ENCODE results near the gene FAN1. TPM values are rescaled to one million over a fixed set of nuclear protein-coding genes. Genes with fewer than 3 reads are reported as not detected.

FAN1 gene
- total RNA-seq, 4 donors from 2014 or later, result 16.2 to 45.5 (median 22.8) TPM

DNA sequence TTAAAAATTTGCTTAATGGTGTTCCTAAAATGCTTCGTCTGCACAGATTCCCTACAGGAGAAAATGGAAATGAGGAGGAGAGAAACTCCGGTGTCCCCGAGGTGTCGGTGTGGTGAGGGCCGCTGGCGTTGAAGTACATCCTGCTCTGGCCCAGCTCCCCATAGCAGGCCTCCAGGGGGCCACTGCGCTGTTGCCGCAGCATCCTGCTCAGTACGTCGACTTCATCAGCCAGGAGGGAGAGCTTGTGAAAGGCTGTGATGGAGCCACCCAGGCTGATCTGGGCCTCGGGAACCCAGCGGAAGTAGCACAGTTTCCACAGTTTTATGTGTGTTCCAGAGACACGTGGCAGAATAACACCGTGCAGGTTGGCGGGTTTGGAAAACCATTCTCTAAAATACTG, 37.8 kb downstream of the FAN1 start:
- no peak overlapping the region for H3K4me3 ChIP-seq
- no peaks in the 10 kb centered on the region for H3K4me1 ChIP-seq
- DNase-seq (ENCODE audit: low spot score in 2 of 2), result no peak
- no peaks in the 10 kb centered on the region for H3K9me3 ChIP-seq
- TF ChIP-seq POLR2AphosphoS5 (IDR thresholded peaks at IDR 0.05), result no peak
- TF ChIP-seq CTCF (IDR thresholded peaks at IDR 0.05), result no peak
- TF ChIP-seq EP300 (IDR thresholded peaks at IDR 0.05), result no peak
- TF ChIP-seq POLR2A (IDR thresholded peaks at IDR 0.05), result no peak
- no peak overlapping the region for H3K27ac ChIP-seq
- WGBS, result 95% methylated on average over 14 of the region's 15 CpGs
- H3K36me3 ChIP-seq, result peaks cover 97% of the 10 kb centered on the region
- no peaks in the 10 kb centered on the region for H3K27me3 ChIP-seq

GRCh38 chr15:30943654-30944335, 40.1 kb downstream of the FAN1 start:
- no peak overlapping the region for H3K4me3 ChIP-seq
- no peak for DNase-seq (ENCODE audit: low spot score in 2 of 2)
- no peaks in the 10 kb centered on the region for H3K9me3 ChIP-seq
- H3K4me1 ChIP-seq, result no peaks in the 10 kb centered on the region
- peaks cover 97% of the 10 kb centered on the region for H3K36me3 ChIP-seq
- H3K27ac ChIP-seq, result no peak overlapping the region
- no peaks in the 10 kb centered on the region for H3K27me3 ChIP-seq
- TF ChIP-seq CTCF (IDR thresholded peaks at IDR 0.05), result no peak
- no peak for TF ChIP-seq EP300 (IDR thresholded peaks at IDR 0.05)
- TF ChIP-seq POLR2AphosphoS5 (IDR thresholded peaks at IDR 0.05), result no peak
- TF ChIP-seq POLR2A (IDR thresholded peaks at IDR 0.05), result no peak
- WGBS, result 96% methylated on average over 6 of the region's 8 CpGs

- no peak for TF ChIP-seq POLR2A (IDR thresholded peaks at IDR 0.05)
- TF ChIP-seq CTCF (IDR thresholded peaks at IDR 0.05), result no peak
- TF ChIP-seq EP300 (IDR thresholded peaks at IDR 0.05), result no peak
- TF ChIP-seq POLR2AphosphoS5 (IDR thresholded peaks at IDR 0.05), result no peak
These were observed 49.5 kb downstream of the FAN1 start for GRCh38 chr15:30953183-30953582.

GRCh38 chr15:30953731-30954378, 50.1 kb downstream of the FAN1 start:
- Histone ChIP-seq H3K27ac (no peak overlapping the region), H3K36me3 (peaks cover 94% of the 10 kb centered on the region), H3K4me1 (no peaks in the 10 kb centered on the region), H3K9me3 (no peaks in the 10 kb centered on the region), H3K4me3 (no peak overlapping the region), H3K27me3 (no peaks in the 10 kb centered on the region)
- DNase-seq (ENCODE audit: low spot score in 2 of 2), result no peak
- 78% methylated on average over 5 of the region's 7 CpGs for WGBS
- no peak for TF ChIP-seq EP300 (IDR thresholded peaks at IDR 0.05)
- no peak for TF ChIP-seq POLR2A (IDR thresholded peaks at IDR 0.05)

More at GRCh38 chr15:30953183-30953582, 49.5 kb downstream of the FAN1 start:
- H3K27ac ChIP-seq, result no peak overlapping the region
- no peaks in the 10 kb centered on the region for H3K27me3 ChIP-seq
- WGBS, result 91% methylated on average over 7 of the region's 7 CpGs
- H3K9me3 ChIP-seq, result no peaks in the 10 kb centered on the region
- no peak overlapping the region for H3K4me3 ChIP-seq
- peaks cover 94% of the 10 kb centered on the region for H3K36me3 ChIP-seq
- no peak for DNase-seq (ENCODE audit: low spot score in 2 of 2)
- no peaks in the 10 kb centered on the region for H3K4me1 ChIP-seq

DNA sequence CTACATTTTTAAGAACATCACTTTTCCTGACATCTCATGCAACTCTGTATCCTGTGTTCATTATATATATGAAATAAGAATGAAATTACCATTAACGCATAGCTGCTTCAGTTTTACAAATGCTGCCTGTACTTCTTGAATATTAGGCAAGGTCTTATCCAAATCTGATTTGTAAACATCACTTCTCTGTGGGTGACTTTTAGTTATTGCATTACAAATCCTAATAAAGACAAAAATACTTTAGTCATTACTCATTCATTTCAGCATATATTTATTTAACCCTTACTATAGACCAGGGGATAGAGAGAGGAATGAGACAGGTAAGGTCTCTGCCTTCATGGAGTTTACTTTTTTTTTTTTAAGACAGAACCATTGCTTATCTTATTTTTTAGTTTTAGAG, 51.0 kb downstream of the FAN1 start:
- Histone ChIP-seq H3K4me3 (no peak overlapping the region), H3K36me3 (peaks cover 94% of the 10 kb centered on the region), H3K27ac (no peak overlapping the region), H3K27me3 (no peaks in the 10 kb centered on the region), H3K4me1 (no peaks in the 10 kb centered on the region), H3K9me3 (no peaks in the 10 kb centered on the region)
- TF ChIP-seq POLR2AphosphoS5 (IDR thresholded peaks at IDR 0.05), result no peak
- no peak for TF ChIP-seq EP300 (IDR thresholded peaks at IDR 0.05)
- TF ChIP-seq POLR2A (IDR thresholded peaks at IDR 0.05), result no peak
- no peak for TF ChIP-seq CTCF (IDR thresholded peaks at IDR 0.05)
- DNase-seq (ENCODE audit: low spot score in 2 of 2), result no peak
- 92% methylated on average over 1 of the region's 1 CpG for WGBS

All from suprapubic skin (tissue), 4 donors.